ENCODE data around the gene CHRNA3. TPM values are rescaled to one million over a fixed set of nuclear protein-coding genes. Genes with fewer than 3 reads are reported as not detected.

The CHRNA3 gene
- total RNA-seq, 1 donor from 2014 or later = 0.40 TPM

DNA sequence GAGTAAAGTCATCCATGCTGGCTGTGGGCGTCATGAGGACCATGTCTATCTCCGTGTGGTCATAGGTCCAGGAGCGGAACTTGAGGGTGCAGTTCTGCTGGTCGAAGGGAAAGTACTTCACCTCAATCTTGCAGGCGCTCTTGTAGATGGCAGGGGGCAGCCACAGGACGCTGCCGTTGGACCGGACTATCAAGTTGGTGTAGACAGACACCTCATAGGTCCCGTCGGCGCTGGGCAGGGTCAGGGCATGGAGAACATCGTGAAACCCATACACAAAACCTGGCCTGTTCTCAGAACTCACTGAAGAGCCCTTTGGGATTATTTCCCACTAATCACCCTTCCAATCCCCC, 8.9 kb upstream of the CHRNA3 start:
- no peak for DNase-seq (ENCODE audit: low read depth)
- no peak overlapping the region for H3K4me3 ChIP-seq (ENCODE audit: low read depth, low read length)
- TF ChIP-seq, protein P1, sequence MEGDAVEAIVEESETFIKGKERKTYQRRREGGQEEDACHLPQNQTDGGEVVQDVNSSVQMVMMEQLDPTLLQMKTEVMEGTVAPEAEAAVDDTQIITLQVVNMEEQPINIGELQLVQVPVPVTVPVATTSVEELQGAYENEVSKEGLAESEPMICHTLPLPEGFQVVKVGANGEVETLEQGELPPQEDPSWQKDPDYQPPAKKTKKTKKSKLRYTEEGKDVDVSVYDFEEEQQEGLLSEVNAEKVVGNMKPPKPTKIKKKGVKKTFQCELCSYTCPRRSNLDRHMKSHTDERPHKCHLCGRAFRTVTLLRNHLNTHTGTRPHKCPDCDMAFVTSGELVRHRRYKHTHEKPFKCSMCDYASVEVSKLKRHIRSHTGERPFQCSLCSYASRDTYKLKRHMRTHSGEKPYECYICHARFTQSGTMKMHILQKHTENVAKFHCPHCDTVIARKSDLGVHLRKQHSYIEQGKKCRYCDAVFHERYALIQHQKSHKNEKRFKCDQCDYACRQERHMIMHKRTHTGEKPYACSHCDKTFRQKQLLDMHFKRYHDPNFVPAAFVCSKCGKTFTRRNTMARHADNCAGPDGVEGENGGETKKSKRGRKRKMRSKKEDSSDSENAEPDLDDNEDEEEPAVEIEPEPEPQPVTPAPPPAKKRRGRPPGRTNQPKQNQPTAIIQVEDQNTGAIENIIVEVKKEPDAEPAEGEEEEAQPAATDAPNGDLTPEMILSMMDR (conservative IDR thresholded peaks at IDR 0.05; ENCODE audit: low read depth, low read length) = no peak

DNA sequence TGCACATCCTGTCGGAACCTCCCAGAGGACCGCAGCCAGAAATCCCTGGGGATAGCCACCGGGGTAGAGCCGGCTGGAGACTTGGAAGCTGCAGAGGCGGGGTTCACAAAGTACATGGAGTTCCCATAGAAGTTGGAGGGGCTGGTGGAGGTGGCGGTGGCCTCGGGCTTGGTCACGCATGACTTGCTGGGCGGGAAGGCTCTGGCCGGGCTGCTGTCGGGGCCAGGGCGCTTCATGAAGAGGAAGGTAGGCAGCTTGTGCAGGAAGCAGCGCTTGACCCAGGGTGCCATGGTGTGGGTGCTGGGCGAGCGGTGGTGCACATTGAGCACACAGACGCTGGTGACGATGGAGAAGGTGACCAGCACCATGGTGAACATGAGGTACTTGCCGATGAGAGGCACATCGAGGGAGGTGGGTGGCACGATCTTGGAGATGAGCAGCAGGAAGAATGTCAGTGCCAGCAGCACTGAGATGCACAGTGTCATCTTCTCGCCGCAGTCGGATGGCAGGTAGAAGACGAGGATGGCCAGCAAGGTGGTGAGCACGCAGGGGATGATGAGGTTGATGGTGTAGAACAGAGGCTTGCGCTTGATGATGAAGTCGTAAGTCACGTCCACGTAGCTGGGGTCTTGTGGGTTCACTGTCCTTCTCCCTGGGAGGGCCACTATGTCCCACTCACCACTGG, 8.4 kb upstream of the CHRNA3 start:
- no peak for DNase-seq (ENCODE audit: low read depth)
- H3K4me3 ChIP-seq (ENCODE audit: low read depth, low read length) = no peak overlapping the region
- TF ChIP-seq, protein P1 (conservative IDR thresholded peaks at IDR 0.05; ENCODE audit: low read depth, low read length) = no peak

DNA sequence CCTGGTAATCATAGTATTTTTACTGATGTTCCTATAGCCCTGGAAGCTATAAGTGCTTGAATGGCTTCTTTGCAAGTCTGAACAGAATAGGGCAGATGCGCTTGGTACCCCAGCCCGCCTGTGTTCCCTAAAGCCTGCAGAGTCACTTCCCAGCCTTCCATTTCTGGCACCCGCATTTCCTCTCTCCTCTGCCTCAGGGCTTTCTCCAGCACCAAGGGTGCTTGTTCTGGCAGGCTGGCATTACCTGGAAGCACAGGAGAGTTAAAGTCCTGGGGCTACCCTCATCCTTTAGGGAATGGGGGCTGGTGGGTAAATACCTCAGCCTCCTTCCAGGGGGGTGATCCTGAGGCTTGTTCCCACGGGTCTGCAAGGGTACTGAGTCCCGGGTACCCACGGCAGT, 7.4 kb upstream of the CHRNA3 start:
- no peak for DNase-seq (ENCODE audit: low read depth)
- TF ChIP-seq, protein P1 (conservative IDR thresholded peaks at IDR 0.05; ENCODE audit: low read depth, low read length) = no peak
- H3K4me3 ChIP-seq (ENCODE audit: low read depth, low read length) = no peak overlapping the region

DNA sequence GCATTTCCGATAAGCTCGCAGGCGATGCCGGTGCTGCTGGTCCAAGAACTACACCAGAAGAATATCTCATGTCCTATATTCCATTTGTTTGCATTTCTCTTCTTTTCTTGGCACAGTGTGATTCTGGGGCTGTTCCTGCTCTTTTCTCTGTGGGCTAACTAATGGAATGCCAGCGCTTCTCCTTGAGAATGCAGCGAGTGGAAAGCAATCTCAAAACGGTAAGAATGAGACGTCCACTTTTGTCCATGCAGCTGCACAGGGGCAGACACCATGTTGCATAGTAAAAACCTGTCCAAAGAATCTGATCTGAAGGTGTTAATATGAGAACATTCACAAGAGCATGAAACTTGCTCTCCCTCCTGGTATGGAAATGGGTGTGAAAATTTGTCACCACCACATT, 6.6 kb upstream of the CHRNA3 start:
- TF ChIP-seq, protein P1 (conservative IDR thresholded peaks at IDR 0.05; ENCODE audit: low read depth, low read length) = no peak
- DNase-seq (ENCODE audit: low read depth) = no peak
- H3K4me3 ChIP-seq (ENCODE audit: low read depth, low read length) = no peak overlapping the region

DNA sequence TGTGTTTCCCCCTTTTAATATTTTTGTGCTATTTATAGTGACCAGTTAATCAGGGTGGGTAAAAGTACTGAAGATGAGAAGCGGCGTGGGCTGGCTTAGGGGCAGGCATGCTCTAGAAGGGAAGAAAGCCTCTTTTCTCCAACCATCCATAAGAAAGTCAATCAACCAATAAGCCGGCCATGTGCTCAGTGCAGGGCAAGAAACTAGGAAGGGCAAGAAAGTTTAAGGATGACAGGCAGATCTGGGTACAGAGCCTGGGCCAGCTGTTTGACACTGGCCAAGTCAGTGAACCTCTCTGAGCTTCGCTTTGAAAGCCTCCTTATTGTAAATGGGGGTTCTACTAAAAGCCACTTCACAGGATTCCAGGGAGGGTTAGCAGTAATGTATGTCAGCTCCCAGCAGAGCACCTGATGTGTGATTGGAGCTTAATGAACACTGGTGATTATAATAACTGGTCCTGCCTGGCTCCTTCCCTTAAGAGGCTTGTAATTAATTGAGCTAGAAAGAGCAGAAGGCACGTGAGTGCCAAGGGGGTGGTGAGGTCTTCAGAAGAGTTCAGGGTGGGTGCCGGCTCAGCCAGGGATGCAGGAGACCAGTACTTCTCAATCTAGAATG, 5.7 kb upstream of the CHRNA3 start:
- TF ChIP-seq, protein P1 (conservative IDR thresholded peaks at IDR 0.05; ENCODE audit: low read depth, low read length) = no peak
- H3K4me3 ChIP-seq (ENCODE audit: low read depth, low read length) = no peak overlapping the region
- DNase-seq (ENCODE audit: low read depth) = no peak

DNA sequence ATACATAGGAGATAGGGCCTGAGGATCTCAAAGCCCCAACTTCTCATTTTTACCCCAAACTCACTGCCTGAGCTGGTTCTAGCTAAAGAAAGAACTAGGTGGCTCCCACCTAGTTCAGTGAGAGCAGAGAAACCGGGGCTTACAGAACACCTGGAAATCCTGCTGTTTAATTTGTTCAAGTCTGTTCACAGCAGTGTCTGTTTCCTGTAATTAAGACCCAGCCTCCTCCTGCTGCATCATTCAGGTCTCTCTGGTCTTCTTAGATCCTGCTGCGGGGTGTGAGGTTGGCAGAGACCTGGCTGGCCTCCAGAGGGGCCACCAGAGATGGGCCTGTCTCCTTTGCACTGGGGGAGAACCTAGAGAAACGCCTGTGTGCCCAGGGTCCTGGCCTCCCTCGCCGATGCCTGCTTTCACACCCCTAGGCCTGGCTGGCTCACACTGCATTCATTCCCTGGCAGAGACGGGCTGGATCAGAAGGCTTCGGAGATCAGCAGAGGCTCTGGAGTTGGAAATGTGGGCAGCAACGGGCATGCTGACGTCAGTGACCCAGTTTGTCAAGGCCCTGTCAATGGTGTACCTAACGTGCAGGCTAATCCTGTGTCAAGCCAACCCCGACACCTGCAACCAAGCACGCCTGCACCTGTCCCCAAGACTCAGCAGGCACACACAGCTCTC, 4.9 kb upstream of the CHRNA3 start:
- TF ChIP-seq, protein P1 (conservative IDR thresholded peaks at IDR 0.05; ENCODE audit: low read depth, low read length) = no peak
- no peak for DNase-seq (ENCODE audit: low read depth)
- H3K4me3 ChIP-seq (ENCODE audit: low read depth, low read length) = no peak overlapping the region

Measured in epithelial cell of proximal tubule (primary cell).